Neural cell (in vitro differentiated cells): ENCODE results near the gene TRIM2.

Experiments
- EZH2 ChIP-seq: fragments of 200-600, 300-800 bp; shearing (Covaris generic), sonication (generic); IDR thresholded peaks from 2 replicates; pipeline ENCODE4 v1.6.1; 2014; ENCODE audit warnings: antibody characterized with exemption, low read length, borderline replicate concordance, mild to moderate bottlenecking; ENCODE audit not compliant: insufficient read depth, poor library complexity, severe bottlenecking
- POLR2AphosphoS5 ChIP-seq: IDR thresholded peaks from 2 replicates; pipeline ENCODE4 v1.6.1; 2012
- SMC3 ChIP-seq: fragments of 450-650 bp; conservative IDR thresholded peaks from 2 replicates; pipeline ENCODE4 v1.6.1; 2014; ENCODE audit warnings: antibody characterized with exemption, mild to moderate bottlenecking, moderate library complexity; ENCODE audit not compliant: poor library complexity
- TF ChIP-seq, protein P1 (sequence below): fragments of 450-650 bp; IDR thresholded peaks from 2 replicates; pipeline ENCODE4 v1.5.1; 2014; ENCODE audit warnings: antibody characterized with exemption, mild to moderate bottlenecking, moderate library complexity; ENCODE audit not compliant: poor library complexity, severe bottlenecking

DNA sequence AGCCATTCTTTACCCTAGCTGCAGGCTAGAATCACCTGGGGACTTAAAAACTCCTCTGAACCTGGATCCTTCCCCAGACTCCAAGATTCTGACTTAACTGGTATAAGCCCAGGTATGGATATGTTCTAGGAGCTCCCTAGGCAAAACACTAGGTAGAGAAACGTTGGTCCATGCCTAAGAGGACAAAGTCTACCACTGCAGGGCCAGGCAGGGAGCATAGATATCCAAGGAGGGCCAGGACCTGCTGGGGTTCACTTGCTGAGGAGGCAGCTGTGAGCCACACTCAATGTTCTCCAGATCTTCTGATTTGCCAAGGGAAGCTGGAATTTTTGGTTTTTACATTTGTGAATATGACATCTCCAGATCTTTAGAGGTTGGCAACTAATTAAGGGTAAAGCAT lies 48.6 kb upstream of the TRIM2 start:
- no peak for TF ChIP-seq SMC3
- TF ChIP-seq, protein P1, sequence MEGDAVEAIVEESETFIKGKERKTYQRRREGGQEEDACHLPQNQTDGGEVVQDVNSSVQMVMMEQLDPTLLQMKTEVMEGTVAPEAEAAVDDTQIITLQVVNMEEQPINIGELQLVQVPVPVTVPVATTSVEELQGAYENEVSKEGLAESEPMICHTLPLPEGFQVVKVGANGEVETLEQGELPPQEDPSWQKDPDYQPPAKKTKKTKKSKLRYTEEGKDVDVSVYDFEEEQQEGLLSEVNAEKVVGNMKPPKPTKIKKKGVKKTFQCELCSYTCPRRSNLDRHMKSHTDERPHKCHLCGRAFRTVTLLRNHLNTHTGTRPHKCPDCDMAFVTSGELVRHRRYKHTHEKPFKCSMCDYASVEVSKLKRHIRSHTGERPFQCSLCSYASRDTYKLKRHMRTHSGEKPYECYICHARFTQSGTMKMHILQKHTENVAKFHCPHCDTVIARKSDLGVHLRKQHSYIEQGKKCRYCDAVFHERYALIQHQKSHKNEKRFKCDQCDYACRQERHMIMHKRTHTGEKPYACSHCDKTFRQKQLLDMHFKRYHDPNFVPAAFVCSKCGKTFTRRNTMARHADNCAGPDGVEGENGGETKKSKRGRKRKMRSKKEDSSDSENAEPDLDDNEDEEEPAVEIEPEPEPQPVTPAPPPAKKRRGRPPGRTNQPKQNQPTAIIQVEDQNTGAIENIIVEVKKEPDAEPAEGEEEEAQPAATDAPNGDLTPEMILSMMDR = no peak
- TF ChIP-seq POLR2AphosphoS5 = no peak
- TF ChIP-seq EZH2 = no peak
